Skeletal muscle tissue (tissue), 4 donors: Measurements from ENCODE around the gene MNDA. TPM values are rescaled to one million over a fixed set of nuclear protein-coding genes. Genes with fewer than 3 reads are reported as not detected.

Experiments
- H3K27ac ChIP-seq: one replicate; pipeline ENCODE4 v1.7.0; 2013; ENCODE audit warnings: mild to moderate bottlenecking, low read depth, low read length, inconsistent platforms
- H3K27me3 ChIP-seq, 3 donors: one replicate each; pipeline ENCODE4 v1.7.0; 2013; ENCODE audit warnings: low read length in 3 of 3; ENCODE audit not compliant: control insufficient read depth in 3 of 3, insufficient read depth in 3 of 3
- H3K36me3 ChIP-seq, 3 donors: one replicate each; pipeline ENCODE4 v1.7.0; 2013; ENCODE audit warnings: low read length in 3 of 3; ENCODE audit not compliant: control insufficient read depth in 3 of 3, insufficient read depth in 3 of 3
- H3K4me1 ChIP-seq, 3 donors: one replicate each; pipeline ENCODE4 v1.7.0; 2013; ENCODE audit warnings: low read length in 3 of 3, mild to moderate bottlenecking in 3 of 3; ENCODE audit not compliant: control insufficient read depth in 3 of 3, insufficient read depth in 3 of 3
- H3K4me3 ChIP-seq, 3 donors: one replicate each; pipeline ENCODE4 v1.7.0; 2013; ENCODE audit warnings: low read length in 3 of 3
- H3K9ac ChIP-seq, 3 donors: one replicate each; pipeline ENCODE4 v1.7.0; 2013; ENCODE audit warnings: low read length in 3 of 3, mild to moderate bottlenecking in 3 of 3, moderate library complexity in 2 of 3, low read depth in 1 of 3
- H3K9me3 ChIP-seq, 3 donors: one replicate each; pipeline ENCODE4 v1.7.0; 2013; ENCODE audit warnings: low read length in 3 of 3; ENCODE audit not compliant: control insufficient read depth in 3 of 3
- total RNA-seq: library from RNA; depleted of rRNA; stranded (reverse); fragments of >200 nt; gene quantifications from one replicate; pipeline ENCODE4 v1.2.3, GENCODE V29; 2014
- donor health status: Osteomylitis.

MNDA gene
- 4.7 TPM for total RNA-seq

DNA sequence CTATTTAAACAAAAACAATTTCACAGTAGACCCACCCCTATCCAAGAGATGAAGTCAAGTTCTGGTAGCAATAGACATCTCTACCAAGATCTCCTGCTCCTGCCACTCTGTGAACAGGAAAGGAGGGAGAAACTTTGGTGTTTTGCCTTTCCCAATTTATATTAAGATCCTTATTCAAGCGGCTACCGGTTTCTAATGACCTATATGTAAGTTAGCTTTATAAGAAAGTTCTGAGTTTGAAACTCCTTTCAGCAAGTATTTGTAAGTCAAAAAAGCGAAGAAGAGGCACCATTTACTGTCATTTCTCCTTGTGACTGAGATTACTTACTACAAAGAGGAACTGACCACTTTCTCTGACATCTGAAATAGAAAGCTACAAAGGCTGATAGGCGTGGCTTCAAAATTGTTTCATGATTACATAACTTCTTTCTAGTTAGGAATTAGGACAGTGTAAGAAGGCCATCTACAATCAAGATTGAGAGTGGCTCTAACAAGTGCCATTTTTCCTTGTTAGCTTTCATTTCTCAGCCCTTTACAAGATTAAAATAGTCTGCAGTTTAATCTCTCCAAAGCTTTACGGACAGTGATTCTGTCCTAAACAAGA, at the start of gene MNDA:
MNDA (plus strand) TSS at position 448 of the 604 bp plus-strand sequence. CDS start 10,803 bp downstream, outside the sequence.
- Histone ChIP-seq H3K4me1 (peaks cover 0 to 2% (median 0%) of the 10 kb centered on the region in 3 donors), H3K4me3 (peak within 1 kb of the TSS in 1 of 3 donors; percentile 35), H3K9me3 (no peaks in the 10 kb centered on the region), H3K9ac (no peak within 1 kb of the TSS), H3K36me3 (no peaks in the 10 kb centered on the region), H3K27me3 (no peaks in the 10 kb centered on the region), H3K27ac (peak within 1 kb of the TSS; percentile 61)

DNA sequence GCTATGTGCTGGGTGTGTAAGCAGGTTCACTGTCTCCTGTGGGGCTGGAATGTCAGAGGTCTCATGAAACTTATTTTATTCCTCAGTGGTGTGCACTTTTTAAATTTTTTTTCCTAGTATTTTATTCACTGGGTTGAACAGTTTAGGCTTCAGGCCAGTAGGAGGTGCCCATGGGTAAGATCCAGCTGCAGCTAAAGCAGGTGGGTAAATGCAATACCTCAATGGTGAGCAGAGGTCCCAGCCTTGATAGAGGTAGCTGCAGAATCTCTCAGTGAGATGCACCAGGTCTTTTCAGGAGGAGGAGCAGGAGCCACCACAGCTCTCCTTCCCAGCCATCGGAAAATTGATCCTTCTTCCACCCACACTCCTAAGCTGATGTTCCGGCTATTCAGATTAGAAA, 37.5 kb upstream of the MNDA start:
- H3K9me3 ChIP-seq = no peaks in the 10 kb centered on the region
- no peak overlapping the region for H3K27ac ChIP-seq
- H3K4me1 ChIP-seq = no peaks in the 10 kb centered on the region
- no peaks in the 10 kb centered on the region for H3K36me3 ChIP-seq
- peaks cover 0 to 2% (median 0%) of the 10 kb centered on the region in 3 donors for H3K27me3 ChIP-seq
- H3K9ac ChIP-seq = no peak overlapping the region
- H3K4me3 ChIP-seq = no peak overlapping the region

DNA sequence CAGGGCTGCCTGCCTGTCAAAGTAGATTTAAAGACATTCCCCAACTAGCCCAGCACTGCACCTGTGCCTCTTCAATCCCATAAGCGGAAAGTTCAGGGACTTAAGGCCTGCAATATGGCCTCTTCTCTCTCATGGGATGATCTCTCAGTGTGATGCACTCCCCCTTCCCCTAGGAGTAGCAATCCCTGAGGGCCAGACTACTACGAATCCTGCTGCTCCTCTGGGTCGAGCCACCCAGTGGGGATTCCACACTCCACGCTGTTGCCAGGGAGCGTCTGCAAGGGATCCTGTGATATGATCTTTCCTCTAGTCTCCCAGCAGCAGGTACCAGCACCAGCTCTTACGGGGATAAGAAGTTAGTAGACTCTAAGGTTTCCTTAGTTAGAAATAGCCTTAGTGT, 36.9 kb upstream of the MNDA start:
- no peak overlapping the region for H3K4me3 ChIP-seq
- H3K27ac ChIP-seq = no peak overlapping the region
- H3K9me3 ChIP-seq = no peaks in the 10 kb centered on the region
- H3K4me1 ChIP-seq = no peaks in the 10 kb centered on the region
- peaks cover 0 to 2% (median 0%) of the 10 kb centered on the region in 3 donors for H3K27me3 ChIP-seq
- no peak overlapping the region for H3K9ac ChIP-seq
- no peaks in the 10 kb centered on the region for H3K36me3 ChIP-seq

DNA sequence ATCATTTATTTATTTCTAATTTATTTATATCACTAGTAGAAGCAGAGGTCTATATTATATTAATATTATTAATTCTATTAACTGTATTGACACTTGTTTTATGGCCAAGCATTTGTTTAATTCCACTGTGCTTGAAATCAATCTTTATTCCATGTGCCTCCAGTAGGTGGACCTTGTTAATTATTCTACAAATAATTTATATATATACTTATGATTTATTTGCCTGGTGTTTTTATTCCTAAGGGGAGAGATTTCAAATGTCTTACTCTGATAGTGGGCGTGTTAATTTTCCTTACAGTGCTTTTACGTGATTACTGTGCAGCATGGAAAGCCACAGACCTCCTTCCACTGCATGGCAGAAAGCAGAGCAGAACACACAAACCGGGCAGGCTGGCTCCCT, 32.6 kb upstream of the MNDA start:
- no peak overlapping the region for H3K4me3 ChIP-seq

DNA sequence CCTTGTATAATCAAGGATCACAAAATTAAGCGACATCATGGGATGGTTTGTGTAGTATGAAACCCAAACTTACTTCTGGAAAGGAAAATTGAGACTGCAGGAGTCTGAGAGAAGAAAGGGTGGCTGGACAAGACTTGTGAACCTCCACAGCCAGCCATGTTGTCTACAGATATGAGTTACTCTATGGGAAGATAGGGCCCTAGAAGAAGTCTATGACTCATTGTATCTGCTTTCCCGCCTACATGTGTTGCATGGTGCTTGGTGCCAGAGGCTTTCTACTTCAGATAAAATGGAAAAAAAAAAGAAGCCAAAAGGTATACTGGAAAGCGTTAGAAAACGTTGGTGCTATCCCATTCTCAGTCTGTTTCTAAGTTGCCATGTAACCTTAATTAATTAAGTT, 31.5 kb upstream of the MNDA start:
- Histone ChIP-seq H3K4me3 (no peak overlapping the region), H3K9ac (no peak overlapping the region), H3K9me3 (no peaks in the 10 kb centered on the region), H3K27me3 (peaks cover 0 to 4% (median 0%) of the 10 kb centered on the region in 3 donors), H3K27ac (no peak overlapping the region), H3K36me3 (no peaks in the 10 kb centered on the region), H3K4me1 (no peaks in the 10 kb centered on the region)

More for the DNA sequence above, 32.6 kb upstream of the MNDA start:
- no peaks in the 10 kb centered on the region for H3K9me3 ChIP-seq
- H3K4me1 ChIP-seq = no peaks in the 10 kb centered on the region
- H3K36me3 ChIP-seq = no peaks in the 10 kb centered on the region
- H3K27ac ChIP-seq = no peak overlapping the region
- H3K27me3 ChIP-seq = peaks cover 0 to 6% (median 0%) of the 10 kb centered on the region in 3 donors
- no peak overlapping the region for H3K9ac ChIP-seq

DNA sequence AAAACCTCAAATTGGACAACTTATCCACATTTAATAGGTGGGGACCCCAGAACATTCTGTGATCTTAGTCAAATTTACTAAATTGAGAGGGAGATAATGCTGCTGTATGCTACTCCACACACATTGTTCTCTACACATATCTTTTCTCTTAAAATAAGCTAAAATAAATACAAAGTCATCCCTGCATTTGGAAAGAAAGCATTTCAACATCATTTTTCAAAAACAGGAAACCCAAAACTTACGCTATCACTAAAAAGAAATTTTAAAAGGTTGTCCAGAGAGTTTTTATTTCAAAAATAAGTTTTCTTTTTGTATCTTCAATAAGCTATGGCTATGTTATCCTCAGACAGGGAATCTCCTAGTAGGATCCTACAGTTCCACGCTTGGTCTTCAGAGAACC, 30.6 kb upstream of the MNDA start:
- Histone ChIP-seq H3K4me3 (no peak overlapping the region), H3K9ac (no peak overlapping the region), H3K27me3 (peaks cover 0 to 4% (median 0%) of the 10 kb centered on the region in 3 donors), H3K27ac (no peak overlapping the region), H3K4me1 (no peaks in the 10 kb centered on the region), H3K36me3 (no peaks in the 10 kb centered on the region), H3K9me3 (no peaks in the 10 kb centered on the region)

DNA sequence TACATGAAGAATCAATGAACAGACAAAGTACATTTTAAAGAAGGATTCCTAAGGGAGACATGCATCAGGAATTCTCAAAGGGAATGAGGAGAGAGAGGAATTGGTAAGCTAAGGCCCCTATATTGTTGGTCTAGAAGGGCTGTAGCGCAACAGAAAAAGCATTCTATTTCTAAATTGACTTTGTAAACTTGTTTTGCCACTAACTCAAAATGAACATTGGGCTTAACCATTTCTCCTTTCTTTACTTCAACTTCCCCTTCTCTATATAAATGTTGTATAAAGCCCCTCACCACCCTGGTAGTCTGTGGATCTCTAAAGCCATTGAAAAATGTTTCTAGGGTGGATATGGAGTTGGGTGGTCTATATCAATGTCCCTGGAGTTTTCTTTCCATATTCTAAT, 29.8 kb upstream of the MNDA start:
- Histone ChIP-seq H3K27ac (no peak overlapping the region), H3K4me1 (no peaks in the 10 kb centered on the region), H3K9ac (no peak overlapping the region), H3K4me3 (no peak overlapping the region), H3K9me3 (no peaks in the 10 kb centered on the region), H3K27me3 (peaks cover 0 to 4% (median 0%) of the 10 kb centered on the region in 3 donors), H3K36me3 (no peaks in the 10 kb centered on the region)

DNA sequence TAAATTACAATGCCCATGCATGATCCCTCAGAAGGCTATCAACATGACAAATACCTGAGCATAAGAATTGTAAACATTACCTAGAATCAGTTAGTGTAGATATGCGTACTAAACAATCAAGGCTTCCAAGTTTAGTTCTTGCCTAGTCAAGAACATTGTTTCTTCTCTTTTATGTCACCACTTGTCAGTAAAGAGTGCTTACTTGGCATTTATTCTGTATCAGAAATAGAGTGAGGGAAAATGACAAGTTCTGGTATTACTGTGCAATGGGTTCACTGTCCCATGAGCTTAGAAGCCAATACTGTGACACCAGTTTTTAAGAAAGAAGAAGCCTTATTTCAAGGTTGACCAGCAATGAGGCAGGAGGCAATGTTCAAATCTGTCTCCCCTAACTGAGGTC, 27.5 kb upstream of the MNDA start:
- no peaks in the 10 kb centered on the region for H3K9me3 ChIP-seq
- H3K27ac ChIP-seq = no peak overlapping the region
- H3K4me1 ChIP-seq = peaks cover 0 to 4% (median 0%) of the 10 kb centered on the region in 3 donors
- no peak overlapping the region for H3K9ac ChIP-seq
- no peaks in the 10 kb centered on the region for H3K36me3 ChIP-seq
- no peak overlapping the region for H3K4me3 ChIP-seq
- H3K27me3 ChIP-seq = peaks cover 0 to 4% (median 0%) of the 10 kb centered on the region in 3 donors

DNA sequence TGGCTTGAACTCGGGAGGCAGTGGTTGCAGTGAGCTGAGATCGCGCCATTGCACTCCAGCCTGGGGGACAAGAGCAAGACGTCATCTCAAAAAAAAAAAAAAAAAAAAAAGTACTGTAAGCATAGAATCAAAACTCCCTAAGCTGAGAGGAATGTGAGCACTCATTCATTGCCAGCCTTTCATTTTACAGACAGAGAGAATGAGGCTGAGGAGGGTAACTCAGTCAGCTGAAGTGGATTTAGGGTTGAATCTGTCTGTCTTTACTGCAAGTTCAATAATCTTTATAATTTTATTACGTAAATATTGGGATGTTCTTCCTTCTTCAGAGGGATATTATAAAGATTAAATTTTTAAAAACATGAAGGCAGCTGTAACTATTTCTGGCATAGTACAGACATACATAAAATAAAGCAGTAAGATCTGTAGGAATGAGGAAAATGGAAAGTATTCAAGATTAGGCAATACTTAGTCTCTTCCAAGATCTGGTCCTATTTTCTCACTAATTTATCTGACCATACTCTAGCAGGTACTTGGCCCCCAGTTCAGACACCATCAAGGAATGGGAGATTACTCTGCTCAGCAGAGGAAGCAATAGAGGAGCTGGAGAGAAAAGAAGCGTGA, 24.1 kb upstream of the MNDA start:
- Histone ChIP-seq H3K27me3 (no peaks in the 10 kb centered on the region), H3K36me3 (no peaks in the 10 kb centered on the region), H3K9me3 (no peaks in the 10 kb centered on the region), H3K27ac (no peak overlapping the region), H3K4me1 (peaks cover 0 to 6% (median 0%) of the 10 kb centered on the region in 3 donors), H3K4me3 (no peak overlapping the region), H3K9ac (no peak overlapping the region)

DNA sequence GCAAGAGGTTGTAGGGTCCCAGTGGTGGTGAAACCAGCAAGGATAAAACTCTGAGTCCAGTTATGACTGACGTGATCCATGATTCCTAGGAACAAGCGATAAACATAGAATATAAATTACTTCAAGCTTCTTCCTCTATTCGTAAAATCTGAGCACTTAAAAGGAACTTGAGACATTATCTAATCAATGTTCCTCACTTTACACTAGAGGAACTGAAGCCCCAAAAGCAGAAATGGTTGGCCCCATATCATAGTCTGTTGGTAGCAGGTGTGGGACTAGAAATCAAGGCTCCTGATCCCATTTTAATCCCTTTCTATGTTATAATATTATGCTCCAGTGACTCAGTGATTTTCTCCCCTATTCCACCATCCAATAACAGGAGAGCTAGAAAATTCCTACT, 21.9 kb upstream of the MNDA start:
- H3K27me3 ChIP-seq = no peaks in the 10 kb centered on the region
- no peaks in the 10 kb centered on the region for H3K9me3 ChIP-seq
- H3K27ac ChIP-seq = no peak overlapping the region
- peaks cover 0 to 6% (median 0%) of the 10 kb centered on the region in 3 donors for H3K4me1 ChIP-seq
- no peak overlapping the region for H3K4me3 ChIP-seq
- H3K9ac ChIP-seq = no peak overlapping the region
- H3K36me3 ChIP-seq = no peaks in the 10 kb centered on the region
